ENCODE data around the gene ATOH8.

ATOH8 gene

GRCh38 chr2:85737961-85738360 is 15.8 kb upstream of the ATOH8 start:
- DNase-seq, result no peak

DNA sequence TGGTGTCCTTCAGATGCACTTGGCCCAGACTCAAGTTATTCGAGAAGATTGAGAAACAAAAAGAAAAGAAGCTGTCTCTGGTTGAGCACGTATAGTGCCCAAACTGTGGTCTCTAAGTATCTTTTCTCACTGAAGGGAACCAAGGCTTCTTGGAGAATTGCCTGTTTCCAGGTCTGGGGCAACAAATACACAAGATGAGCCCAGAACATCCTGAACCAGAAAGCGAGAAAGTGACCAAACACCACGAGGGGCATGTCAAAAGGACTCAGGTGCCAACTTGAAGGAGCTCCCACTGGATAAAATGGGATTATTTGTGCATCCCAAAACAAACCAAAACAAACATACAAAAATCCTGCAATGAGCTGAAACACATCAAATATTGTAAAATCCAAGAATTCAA is 13.6 kb upstream of the ATOH8 start:
- DNase-seq, result no peak

DNA sequence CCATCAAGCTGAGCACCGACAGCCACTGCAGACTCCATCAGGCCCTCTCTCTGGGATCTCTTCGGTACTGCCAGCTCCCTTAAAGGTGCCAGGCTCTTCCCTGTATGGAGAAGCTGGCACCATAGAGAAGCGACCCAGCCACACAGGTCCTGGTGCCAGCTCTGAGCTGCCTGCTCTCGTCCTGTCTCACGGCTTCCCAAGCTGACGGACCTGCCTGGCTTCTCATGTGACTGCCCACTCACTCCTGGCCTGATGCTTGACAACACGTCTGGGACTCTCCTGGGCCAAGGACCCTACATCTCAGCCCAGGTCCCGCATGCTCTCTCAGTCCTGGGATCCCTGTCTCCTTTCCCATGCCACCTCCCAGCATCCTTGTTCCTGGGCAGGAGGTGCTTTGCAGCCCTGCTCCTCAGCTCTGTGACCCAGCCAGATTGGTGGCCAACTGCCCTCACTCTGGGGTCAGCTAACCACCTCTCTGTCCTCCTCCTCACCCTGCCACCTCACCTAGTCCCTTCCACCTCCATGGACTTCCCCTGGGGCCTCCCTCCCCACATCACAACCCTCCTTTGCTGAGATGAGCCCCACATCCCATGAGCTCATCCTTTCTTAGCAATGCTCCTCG is 12.5 kb upstream of the ATOH8 start:
- no peak for DNase-seq

DNA sequence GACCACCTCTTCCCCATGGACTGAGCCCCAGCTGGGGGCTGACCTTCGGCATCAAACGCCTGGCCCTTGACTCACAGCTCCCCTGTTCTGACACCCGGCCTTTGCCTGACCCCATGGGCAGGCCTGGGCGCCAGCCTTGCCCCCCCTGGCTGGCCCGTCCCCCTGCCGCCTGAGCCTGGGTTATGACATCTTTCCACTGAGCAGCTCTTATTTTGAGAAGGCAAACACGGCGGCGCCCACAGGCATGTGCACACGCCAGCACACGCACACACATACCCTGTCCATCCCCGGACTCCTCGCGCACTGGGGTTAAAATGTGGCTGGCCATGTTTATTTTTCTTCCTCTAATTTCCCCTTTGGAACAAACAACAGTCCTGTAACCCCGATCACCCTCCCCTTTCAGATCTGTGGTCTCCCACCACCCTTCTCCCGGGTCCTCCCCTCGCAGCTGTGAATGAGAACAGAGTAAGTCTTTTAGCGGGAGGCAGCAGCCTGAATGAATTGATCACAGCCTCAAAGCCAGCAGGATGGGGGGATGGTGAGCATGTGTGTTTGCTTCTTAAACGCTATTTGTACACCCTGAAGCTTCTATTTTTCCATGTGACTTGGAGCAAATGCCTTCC is 11.8 kb upstream of the ATOH8 start:
- peak; percentile 59 to 78 for DNase-seq

DNA sequence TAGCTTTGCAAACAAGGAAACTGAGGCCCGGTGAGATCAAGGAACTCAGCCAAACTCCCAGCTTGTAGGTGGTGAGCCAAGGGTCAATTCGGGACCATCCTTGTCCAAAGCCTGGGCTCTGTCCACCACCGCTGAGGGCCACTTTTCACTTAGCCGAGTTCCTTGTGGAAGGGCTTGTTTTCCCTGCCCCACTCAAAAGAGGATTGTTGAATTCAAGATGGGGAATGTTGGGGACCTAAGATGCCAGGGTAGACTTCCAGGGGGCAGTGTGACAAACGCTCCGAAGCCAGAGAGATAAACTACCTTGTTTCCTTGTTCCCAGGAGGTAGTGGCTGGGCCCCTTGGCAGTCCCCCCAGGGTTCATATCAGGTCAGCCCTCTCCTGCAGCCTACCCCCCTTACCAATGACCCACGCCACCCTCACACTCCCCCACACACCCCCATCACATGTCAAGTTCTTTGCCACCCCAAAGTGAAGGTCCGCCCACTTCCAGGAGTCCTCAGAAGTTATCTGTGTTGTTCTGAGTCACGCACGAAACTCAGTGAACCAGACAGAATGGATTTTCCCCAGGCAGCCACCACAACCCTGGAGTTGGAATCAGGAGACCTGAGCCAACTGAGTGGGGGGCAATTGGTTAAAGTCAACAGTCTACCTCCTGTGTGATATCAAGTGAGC is 10.3 kb upstream of the ATOH8 start:
- DNase-seq, result no peak

DNA sequence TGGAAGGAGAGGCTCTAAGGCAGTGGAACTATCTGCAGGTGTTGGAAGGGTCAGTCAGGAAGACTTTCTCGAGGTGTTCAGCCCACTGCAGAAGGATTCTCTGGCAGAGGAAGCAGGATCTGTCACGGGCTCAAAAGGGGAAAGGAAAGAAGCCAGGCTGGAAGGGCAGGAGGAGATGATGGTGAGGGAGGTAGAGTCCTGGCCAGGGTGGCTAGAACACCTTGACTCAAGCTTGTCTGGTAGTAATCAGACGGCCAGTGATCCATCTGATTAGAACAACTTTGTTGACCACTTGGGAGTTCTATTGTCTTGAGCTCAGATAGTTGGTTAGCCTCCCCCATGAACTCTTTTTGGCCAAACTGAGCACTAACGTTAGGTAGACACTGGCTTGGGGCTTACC is 9.7 kb upstream of the ATOH8 start:
- no peak for DNase-seq

DNA sequence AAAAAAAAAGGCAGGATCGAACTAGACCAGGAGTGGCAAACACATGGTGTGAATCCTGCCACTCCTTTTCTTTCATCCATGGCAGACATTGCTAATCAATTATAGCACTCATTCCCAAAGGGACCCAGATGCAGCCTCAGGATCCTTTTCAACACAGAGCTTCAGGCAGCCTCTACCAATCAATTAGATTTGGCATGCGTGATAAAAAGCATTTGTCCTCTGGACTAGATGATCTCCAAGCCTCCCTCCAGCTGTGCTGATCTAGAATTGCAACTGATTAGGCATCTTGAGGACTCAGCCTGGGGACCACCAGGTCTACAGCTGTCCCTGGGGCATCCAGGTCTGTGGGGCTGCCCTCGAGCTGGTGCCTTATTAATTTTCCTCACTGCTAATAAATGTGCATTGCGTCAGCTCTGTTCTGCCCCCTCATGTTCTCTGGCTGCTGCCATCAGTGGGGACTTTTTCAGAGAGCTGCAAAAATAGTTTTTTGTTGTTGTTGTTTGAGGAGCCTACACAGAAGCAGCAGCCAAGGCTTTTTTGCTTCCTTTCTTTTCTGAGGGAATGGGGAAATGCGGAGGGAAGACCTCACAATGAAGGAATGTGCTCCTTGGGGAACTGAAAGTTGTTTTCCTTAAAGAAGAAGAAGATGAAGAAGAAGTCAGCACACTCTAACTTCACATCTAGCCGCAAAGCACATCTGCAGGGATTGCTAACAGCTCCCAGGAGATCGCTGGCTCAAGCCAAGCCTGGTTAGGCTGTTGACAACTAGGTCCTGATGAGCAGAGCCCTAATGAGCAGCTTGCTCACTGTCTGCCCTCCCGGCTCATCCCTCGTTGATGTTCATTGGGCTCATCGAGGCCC is 8.8 kb upstream of the ATOH8 start:
- no peak for DNase-seq

- DNase-seq, result no peak
Observed at GRCh38 chr2:85745619-85746018, 8.2 kb upstream of the ATOH8 start.

DNA sequence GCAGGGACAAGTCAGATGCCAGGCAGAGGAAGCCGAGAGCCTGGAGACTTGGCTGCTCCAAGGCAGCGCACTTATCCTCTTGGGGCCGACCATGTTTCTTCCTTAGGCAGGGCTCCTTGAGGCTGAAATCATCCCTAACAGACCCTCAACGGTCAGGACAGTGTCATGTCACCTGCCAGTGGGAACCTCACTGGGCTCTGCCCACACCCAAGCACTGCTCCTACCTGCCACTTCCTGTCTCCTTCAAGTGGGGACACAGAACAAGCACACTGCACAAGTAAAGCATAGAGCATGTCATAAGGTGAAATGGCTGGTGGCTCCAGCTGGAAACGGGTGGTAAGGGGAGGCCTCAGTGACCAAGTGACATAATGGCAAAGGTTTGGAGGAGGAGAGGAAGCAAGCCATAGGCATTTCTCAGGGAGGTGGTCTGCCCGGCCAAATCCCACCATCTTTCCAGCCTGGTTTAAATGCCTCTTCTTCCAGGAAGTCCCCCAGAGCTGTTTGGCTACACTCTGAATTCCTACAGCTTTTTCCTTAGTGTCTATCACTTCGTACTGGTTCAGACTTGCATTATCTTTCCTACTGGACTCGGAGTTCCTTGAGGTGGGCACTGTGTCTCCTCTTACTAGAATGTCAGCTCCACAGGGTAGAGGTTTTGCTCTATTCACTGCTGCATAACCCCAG is 7.3 kb upstream of the ATOH8 start:
- no peak for DNase-seq

DNA sequence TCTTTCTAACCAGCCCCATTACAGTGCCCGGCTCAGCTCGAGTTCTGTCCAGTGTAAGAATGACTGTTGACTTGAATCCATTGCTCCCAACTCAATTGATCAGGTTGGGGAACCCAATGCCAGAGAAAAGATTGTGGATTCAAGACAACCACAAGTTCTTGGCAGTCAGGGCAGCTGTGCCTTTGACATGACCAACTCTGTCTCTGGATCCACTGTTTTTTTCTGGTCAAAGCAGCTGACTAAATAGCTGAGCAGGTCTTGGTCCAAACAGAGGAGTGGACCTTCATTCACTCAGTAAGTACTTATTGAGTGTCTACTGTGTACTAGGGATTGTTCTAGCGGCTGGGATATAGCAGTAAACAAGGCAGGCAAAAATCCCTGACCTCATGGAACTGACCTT is 6.3 kb upstream of the ATOH8 start:
- DNase-seq, result no peak

DNA sequence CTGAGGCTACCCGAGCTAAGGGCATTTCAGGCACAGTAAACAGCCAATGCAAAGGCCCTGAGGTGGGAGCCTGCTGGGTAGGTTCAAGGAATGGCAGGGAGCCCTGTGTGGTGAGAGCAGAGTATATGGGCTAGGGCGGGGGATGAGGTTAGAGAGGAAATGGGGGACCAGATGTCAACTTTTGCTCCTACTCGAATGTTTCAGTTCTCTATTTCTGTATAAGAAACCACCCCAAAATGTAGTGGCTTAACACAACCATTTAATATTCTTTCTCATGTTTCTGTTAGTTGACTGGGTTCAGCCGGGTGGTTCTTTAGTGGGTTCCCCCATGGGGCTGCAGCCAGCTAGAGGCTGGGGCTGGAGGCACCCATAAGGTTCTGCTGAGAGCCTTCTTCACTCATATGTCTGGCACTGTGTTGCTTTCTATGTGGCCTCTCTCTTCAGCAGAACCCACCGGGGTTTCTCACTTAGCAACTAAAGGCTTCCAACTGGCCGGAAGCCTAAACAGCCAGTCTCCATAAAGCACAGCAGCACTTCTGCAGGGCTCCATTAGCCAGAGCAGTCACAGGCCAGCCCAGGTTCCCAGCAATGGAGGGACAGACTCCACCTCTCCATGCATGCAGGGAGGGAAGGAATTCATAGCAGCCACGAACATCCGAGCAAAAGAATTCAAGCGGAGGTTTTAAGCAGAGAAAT is 5.6 kb upstream of the ATOH8 start:
- no peak for DNase-seq

- peak; percentile 9 to 49 for DNase-seq
Observed at GRCh38 chr2:85748985-85749875, 4.6 kb upstream of the ATOH8 start.

- peak; percentile 24 to 36 for DNase-seq
Observed at GRCh38 chr2:85750587-85751575, 2.9 kb upstream of the ATOH8 start.

DNA sequence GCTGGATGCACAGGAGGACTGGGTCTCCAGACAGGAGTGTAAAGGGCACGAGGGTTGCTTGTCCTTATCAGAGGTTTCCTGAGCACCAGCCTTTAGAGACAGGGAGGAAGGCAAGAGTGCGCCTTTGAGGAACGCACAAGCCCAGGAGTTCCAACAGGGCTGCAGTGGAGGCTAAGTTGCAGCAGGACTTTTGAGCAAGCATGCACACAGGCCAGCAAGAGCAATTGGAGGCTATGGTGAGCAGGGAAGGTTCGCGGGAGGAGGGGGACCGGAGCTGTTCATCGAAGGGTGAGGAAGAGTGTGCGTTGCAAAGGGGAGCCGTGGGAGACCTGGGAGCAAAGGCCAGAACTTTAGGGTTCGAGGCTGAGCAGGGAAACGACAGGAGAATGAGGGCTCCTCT is 2.2 kb upstream of the ATOH8 start:
- no peak for DNase-seq

GRCh38 chr2:85753035-85753524 is 711 bp upstream of the ATOH8 start:
- no peak for DNase-seq

- peak; percentile 61 to 76 for DNase-seq
Observed at GRCh38 chr2:85754313-85755095, 713 bp downstream of the ATOH8 start.

DNA sequence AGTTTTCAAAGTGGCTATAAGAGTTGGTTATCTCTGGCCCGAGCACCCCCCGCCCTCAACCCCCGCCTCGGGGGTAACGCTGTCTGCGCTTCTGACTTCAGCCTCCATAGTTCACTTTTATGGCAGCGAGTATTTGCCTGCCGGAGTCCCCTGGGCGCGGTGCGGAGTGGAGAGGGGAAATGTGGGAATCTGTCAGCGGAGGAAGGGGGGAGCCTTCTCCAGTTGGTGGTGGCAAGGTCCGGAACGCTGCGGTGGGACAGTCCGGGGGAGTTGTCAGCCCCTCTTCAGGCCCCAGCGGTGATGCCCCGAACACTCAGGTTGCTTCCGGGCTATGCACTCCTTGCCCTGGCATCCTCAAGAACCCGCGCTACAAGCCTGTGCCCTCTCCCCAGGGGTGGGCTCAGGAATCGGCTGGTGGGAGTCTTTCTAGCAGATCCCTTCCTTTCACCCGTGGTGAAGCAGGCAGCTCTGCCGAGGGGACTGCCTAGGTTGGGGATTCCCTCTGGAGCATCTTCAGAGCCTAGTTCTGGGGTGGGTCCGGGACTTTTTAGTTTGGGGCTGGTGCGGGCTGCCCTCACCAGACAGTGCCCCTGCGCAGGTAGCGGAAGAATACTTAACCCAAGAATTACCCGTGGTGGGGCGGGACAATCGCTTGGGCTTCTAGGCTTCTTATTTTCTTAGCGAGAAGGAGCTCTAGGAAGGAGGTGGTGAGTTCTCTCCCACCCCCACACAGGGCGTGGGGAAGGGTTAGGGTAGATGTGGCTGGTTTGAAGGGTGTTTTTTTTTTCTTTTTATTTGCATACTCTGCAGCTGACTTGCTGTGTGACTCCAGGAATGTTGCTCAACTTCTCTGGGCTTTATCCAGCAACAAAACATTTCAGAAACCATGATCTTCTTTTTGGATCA is 1.6 kb downstream of the ATOH8 start:
- DNase-seq, result no peak

GRCh38 chr2:85756195-85756594 is 2.4 kb downstream of the ATOH8 start:
- no peak for DNase-seq
